HEK293 (cell line): Measurements from ENCODE around the gene SEMA4D.

Experiments
- CTCF ChIA-PET: fragments of 350-600 bp; formaldehyde crosslinking; extraction: SDS; loops from one replicate; lab custom pipeline; 2021; ENCODE audit warnings: antibody characterized with exemption; lab: Yijun Ruan, JAX
- POLR2A ChIA-PET: fragments of 300-600 bp; formaldehyde crosslinking; extraction: SDS; loops from one replicate; lab custom pipeline; 2020; ENCODE audit warnings: antibody characterized with exemption, inconsistent platforms; lab: Yijun Ruan, JAX
- H3K27ac ChIP-seq: fragments of 200-500 bp; sonication (Bioruptor generic); 2 replicates; pipeline ENCODE4 v1.5.1; 2014; ENCODE audit warnings: low read depth, low read length, control low read depth, inconsistent platforms; ENCODE audit errors: extremely low read depth
- H3K36me3 ChIP-seq, 2 experiments: fragments of 200-500 bp in 1 of 2; sonication (Bioruptor generic) in 1 of 2; 1 replicate in 1 of 2; 2 replicates in 1 of 2; pipeline ENCODE4 v1.5.1; 2014 to 2017; ENCODE audit warnings: inconsistent platforms in 2 of 2, low read length in 2 of 2; ENCODE audit not compliant: control insufficient read depth in 2 of 2, insufficient read depth in 1 of 2
- H3K4me1 ChIP-seq: fragments of 200-500 bp; sonication (Bioruptor generic); 2 replicates; pipeline ENCODE4 v1.5.1; 2014; ENCODE audit warnings: mild to moderate bottlenecking, low read length, inconsistent platforms; ENCODE audit not compliant: control insufficient read depth, insufficient read depth
- H3K4me3 ChIP-seq: 2 replicates; pipeline ENCODE4 v1.5.1; 2011; ENCODE audit warnings: low read depth, mild to moderate bottlenecking, control low read depth, low read length, moderate library complexity
- H3K9me3 ChIP-seq: fragments of 200-500 bp; sonication (Bioruptor generic); 2 replicates; pipeline ENCODE4 v1.5.1; 2014; ENCODE audit warnings: low read depth, low read length, inconsistent platforms; ENCODE audit not compliant: control insufficient read depth, insufficient read depth
- CTCF ChIP-seq: fragments of 450-650 bp; formaldehyde crosslinking; IDR thresholded peaks from 2 replicates; pipeline ENCODE4 v1.5.1; 2016; ENCODE audit warnings: missing biosample characterization, missing genetic modification characterization
- ELK4 ChIP-seq: IDR thresholded peaks from 2 replicates; pipeline ENCODE4 v1.6.1; 2011; ENCODE audit warnings: mild to moderate bottlenecking, low read depth, low read length, borderline replicate concordance
- KLF8 ChIP-seq: fragments of 450-650 bp; formaldehyde crosslinking; IDR thresholded peaks from 2 replicates; pipeline ENCODE4 v1.5.1; 2016; ENCODE audit warnings: missing biosample characterization, missing genetic modification characterization
- PBX3 ChIP-seq: sonication (generic); formaldehyde crosslinking; IDR thresholded peaks from 2 replicates; pipeline ENCODE4 v1.8.1; 2022; ENCODE audit warnings: mild to moderate bottlenecking, moderate library complexity, missing genetic modification reagents
- SP3 ChIP-seq: fragments of 450-650 bp; formaldehyde crosslinking; IDR thresholded peaks from 2 replicates; pipeline ENCODE4 v1.5.1; 2016; ENCODE audit warnings: missing biosample characterization, missing genetic modification characterization
- ZBTB44 ChIP-seq: fragments of 450-650 bp; IDR thresholded peaks from 2 replicates; pipeline ENCODE4 v1.5.1; 2018; ENCODE audit warnings: missing biosample characterization, mild to moderate bottlenecking, missing genetic modification characterization
- ZFP3 ChIP-seq: fragments of 450-650 bp; formaldehyde crosslinking; IDR thresholded peaks from 2 replicates; pipeline ENCODE4 v1.5.1; 2016; ENCODE audit warnings: low read depth, missing biosample characterization, missing genetic modification characterization
- ZFP69B ChIP-seq: fragments of 450-650 bp; formaldehyde crosslinking; IDR thresholded peaks from 2 replicates; pipeline ENCODE4 v1.5.1; 2016; ENCODE audit warnings: missing biosample characterization, missing genetic modification characterization
- ZNF121 ChIP-seq: fragments of 450-650 bp; formaldehyde crosslinking; IDR thresholded peaks from 2 replicates; pipeline ENCODE4 v1.5.1; 2016; ENCODE audit warnings: missing biosample characterization, missing genetic modification characterization
- ZNF155 ChIP-seq: fragments of 450-650 bp; formaldehyde crosslinking; IDR thresholded peaks from 2 replicates; pipeline ENCODE4 v1.5.1; 2016; ENCODE audit warnings: missing biosample characterization, missing genetic modification characterization
- ZNF18 ChIP-seq: fragments of 450-650 bp; formaldehyde crosslinking; IDR thresholded peaks from 2 replicates; pipeline ENCODE4 v1.5.1; 2016; ENCODE audit warnings: missing biosample characterization, missing genetic modification characterization
- ZNF248 ChIP-seq: fragments of 450-650 bp; formaldehyde crosslinking; IDR thresholded peaks from 2 replicates; pipeline ENCODE4 v1.5.1; 2017; ENCODE audit warnings: missing biosample characterization, missing genetic modification characterization
- ZNF341 ChIP-seq: fragments of 450-650 bp; formaldehyde crosslinking; IDR thresholded peaks from 2 replicates; pipeline ENCODE4; 2016; ENCODE audit warnings: low read depth, missing biosample characterization, missing genetic modification characterization
- ZNF350 ChIP-seq: fragments of 450-650 bp; formaldehyde crosslinking; IDR thresholded peaks from 2 replicates; pipeline ENCODE4 v1.5.0; 2017; ENCODE audit warnings: missing biosample characterization, mild to moderate bottlenecking, missing genetic modification characterization
- ZNF362 ChIP-seq: fragments of 450-650 bp; formaldehyde crosslinking; IDR thresholded peaks from 2 replicates; pipeline ENCODE4 v1.5.1; 2016; ENCODE audit warnings: missing biosample characterization, missing genetic modification characterization
- ZNF48 ChIP-seq: fragments of 450-650 bp; formaldehyde crosslinking; IDR thresholded peaks from 2 replicates; pipeline ENCODE4 v1.5.1; 2016; ENCODE audit warnings: missing biosample characterization, missing genetic modification characterization
- ZNF518A ChIP-seq: fragments of 450-650 bp; formaldehyde crosslinking; conservative IDR thresholded peaks from 2 replicates; pipeline ENCODE4 v1.5.1; 2016; ENCODE audit warnings: low read depth, missing biosample characterization, missing genetic modification characterization
- ZNF548 ChIP-seq: fragments of 450-650 bp; formaldehyde crosslinking; IDR thresholded peaks from 2 replicates; pipeline ENCODE4 v1.5.1; 2016; ENCODE audit warnings: missing biosample characterization, missing genetic modification characterization
- ZNF660 ChIP-seq: fragments of 450-650 bp; IDR thresholded peaks from 2 replicates; pipeline ENCODE4 v1.5.1; 2018; ENCODE audit warnings: missing biosample characterization, mild to moderate bottlenecking, missing genetic modification characterization
- ZNF792 ChIP-seq: fragments of 450-650 bp; formaldehyde crosslinking; IDR thresholded peaks from 2 replicates; pipeline ENCODE4 v1.5.1; 2016; ENCODE audit warnings: missing biosample characterization, missing genetic modification characterization
- ZSCAN4 ChIP-seq: fragments of 450-650 bp; formaldehyde crosslinking; IDR thresholded peaks from 2 replicates; pipeline ENCODE4 v1.5.1; 2017; ENCODE audit warnings: missing biosample characterization, missing genetic modification characterization

SEMA4D gene

GRCh38 chr9:89447416-89447815 lies 50.5 kb downstream of the SEMA4D start:
- Histone ChIP-seq H3K4me3 (no peak overlapping the region), H3K9me3 (no peaks in the 10 kb centered on the region), H3K27ac (no peak overlapping the region), H3K36me3 (peaks cover 0 to 14% of the 10 kb centered on the region in 2 experiments; a peak in 1 of 3 replicates), H3K4me1 (no peaks in the 10 kb centered on the region)
- ChIA-PET POLR2A (no interaction called here), CTCF (no interaction called here)
- TF ChIP-seq ZNF121 (no peak), ZBTB44 (tag by site-specific recombination) (no peak), ZNF341 (no peak)

- H3K4me3 ChIP-seq = no peak overlapping the region
- POLR2A ChIA-PET = no interaction called here
- H3K4me1 ChIP-seq = no peaks in the 10 kb centered on the region
- H3K36me3 ChIP-seq = peaks cover 0 to 14% of the 10 kb centered on the region in 2 experiments; a peak in 1 of 3 replicates
- H3K27ac ChIP-seq = no peak overlapping the region
- CTCF ChIA-PET = no interaction called here
- no peaks in the 10 kb centered on the region for H3K9me3 ChIP-seq
- TF ChIP-seq ZFP69B (tag by site-specific recombination) = no peak
- no peak for TF ChIP-seq ZNF548
- TF ChIP-seq ZNF660 (tag by site-specific recombination) = no peak
- no peak for TF ChIP-seq ZNF18 (tag by site-specific recombination)
- TF ChIP-seq ZNF792 (tag by site-specific recombination) = no peak
- no peak for TF ChIP-seq KLF8 (tag by site-specific recombination)
- no peak for TF ChIP-seq ZSCAN4 (tag by site-specific recombination)
- TF ChIP-seq ZNF155 (tag by site-specific recombination) = no peak
- TF ChIP-seq CTCF (tag by site-specific recombination) = no peak
- TF ChIP-seq ZNF362 (tag by site-specific recombination) = no peak
- no peak for TF ChIP-seq ZNF518A
- TF ChIP-seq ZNF248 (tag by site-specific recombination) = no peak
- TF ChIP-seq ELK4 = no peak
- no peak for TF ChIP-seq PBX3
- TF ChIP-seq ZFP3 (tag by site-specific recombination) = no peak
- TF ChIP-seq SP3 (tag by site-specific recombination) = no peak
- no peak for TF ChIP-seq ZNF48
- TF ChIP-seq ZNF350 (tag by site-specific recombination) = no peak
Observed at GRCh38 chr9:89446961-89447310, 51.0 kb downstream of the SEMA4D start.
